Sigmoid colon (tissue), 4 donors: ENCODE results near the gene PLXND1.

Experiments used
- POLR2AphosphoS5 ChIP-seq, 4 donors: sonication (generic); formaldehyde crosslinking; IDR thresholded peaks; one replicate each; pipeline ENCODE4 v1.6.1; 2017; ENCODE audit warnings: antibody characterized with exemption in 4 of 4
- TF ChIP-seq, protein P1 (sequence below), 4 experiments: fragments of 450-650 bp in 3 of 4; fragments of 200-600 bp in 1 of 4; IDR thresholded peaks; one replicate each; pipeline ENCODE4 v1.5.1; 2016 to 2019; ENCODE audit warnings: antibody characterized with exemption in 4 of 4, mild to moderate bottlenecking in 3 of 4, moderate library complexity in 2 of 4

DNA sequence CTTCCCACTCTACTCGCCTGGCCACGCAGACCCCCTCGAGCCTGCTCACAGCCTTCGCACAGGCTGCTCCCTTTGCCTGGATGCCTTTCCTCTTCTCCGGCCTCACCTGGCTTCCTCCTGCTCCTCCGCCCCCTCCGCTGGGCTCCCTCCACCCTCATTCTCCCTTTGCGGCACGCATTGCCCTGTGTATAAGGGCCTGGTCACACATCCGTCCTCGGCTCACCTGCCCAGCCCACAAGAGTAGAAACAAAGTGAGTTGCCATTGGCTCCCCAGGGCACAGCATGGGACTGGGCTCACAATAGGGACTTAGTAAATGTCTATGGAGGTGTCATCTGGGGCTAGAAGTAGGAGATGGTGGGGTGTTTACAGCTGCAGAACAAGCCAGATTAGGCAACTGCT is 4.2 kb downstream of the PLXND1 start:
- TF ChIP-seq, protein P1, sequence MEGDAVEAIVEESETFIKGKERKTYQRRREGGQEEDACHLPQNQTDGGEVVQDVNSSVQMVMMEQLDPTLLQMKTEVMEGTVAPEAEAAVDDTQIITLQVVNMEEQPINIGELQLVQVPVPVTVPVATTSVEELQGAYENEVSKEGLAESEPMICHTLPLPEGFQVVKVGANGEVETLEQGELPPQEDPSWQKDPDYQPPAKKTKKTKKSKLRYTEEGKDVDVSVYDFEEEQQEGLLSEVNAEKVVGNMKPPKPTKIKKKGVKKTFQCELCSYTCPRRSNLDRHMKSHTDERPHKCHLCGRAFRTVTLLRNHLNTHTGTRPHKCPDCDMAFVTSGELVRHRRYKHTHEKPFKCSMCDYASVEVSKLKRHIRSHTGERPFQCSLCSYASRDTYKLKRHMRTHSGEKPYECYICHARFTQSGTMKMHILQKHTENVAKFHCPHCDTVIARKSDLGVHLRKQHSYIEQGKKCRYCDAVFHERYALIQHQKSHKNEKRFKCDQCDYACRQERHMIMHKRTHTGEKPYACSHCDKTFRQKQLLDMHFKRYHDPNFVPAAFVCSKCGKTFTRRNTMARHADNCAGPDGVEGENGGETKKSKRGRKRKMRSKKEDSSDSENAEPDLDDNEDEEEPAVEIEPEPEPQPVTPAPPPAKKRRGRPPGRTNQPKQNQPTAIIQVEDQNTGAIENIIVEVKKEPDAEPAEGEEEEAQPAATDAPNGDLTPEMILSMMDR (IDR thresholded peaks at IDR 0.05), result no peak
- no peak for TF ChIP-seq POLR2AphosphoS5 (IDR thresholded peaks at IDR 0.05)
